OCI-LY1 (cell line): ENCODE data around the gene ARHGEF16.

Experiments
- H2AFZ ChIP-seq: fragments of 200-600 bp; sonication (generic), shearing (Covaris generic); 2 replicates; pipeline ENCODE4 v1.6.0; 2014; ENCODE audit warnings: antibody characterized with exemption, mild to moderate bottlenecking, low read length
- H3F3A ChIP-seq: fragments of 200-600 bp; sonication (generic), shearing (Covaris generic); 2 replicates; pipeline ENCODE4 v1.6.0; 2014; ENCODE audit warnings: mild to moderate bottlenecking, antibody characterized with exemption, low read length, moderate library complexity; ENCODE audit not compliant: insufficient read depth
- H3K27ac ChIP-seq: fragments of 200-600 bp; sonication (generic); 2 replicates; pipeline ENCODE4 v1.5.1; 2014; ENCODE audit warnings: low read length, mixed run types, mild to moderate bottlenecking, low read depth; ENCODE audit not compliant: poor library complexity, severe bottlenecking
- H3K27me3 ChIP-seq: fragments of 200-600 bp; sonication (generic); 2 replicates; pipeline ENCODE4 v1.6.0; 2014; ENCODE audit warnings: antibody characterized with exemption, mild to moderate bottlenecking, low read length, moderate library complexity; ENCODE audit not compliant: insufficient read depth
- H3K36me3 ChIP-seq: fragments of 200-600 bp; sonication (generic); 2 replicates; pipeline ENCODE4 v1.6.1; 2014; ENCODE audit warnings: mild to moderate bottlenecking, antibody characterized with exemption, low read length, moderate library complexity, mixed read lengths; ENCODE audit not compliant: insufficient read depth
- H3K4me1 ChIP-seq: fragments of 200-600 bp; sonication (generic); 2 replicates; pipeline ENCODE4 v1.5.1; 2014; ENCODE audit warnings: mild to moderate bottlenecking, low read length, moderate library complexity; ENCODE audit not compliant: insufficient read depth, severe bottlenecking
- H3K4me2 ChIP-seq: fragments of 200-600 bp; sonication (generic), shearing (Covaris generic); 2 replicates; pipeline ENCODE4 v1.6.1; 2014; ENCODE audit warnings: low read length
- H3K4me3 ChIP-seq: fragments of 200-600 bp; sonication (generic); 2 replicates; pipeline ENCODE4 v1.5.1; 2014; ENCODE audit warnings: low read length, low read depth, mild to moderate bottlenecking, mixed read lengths; ENCODE audit not compliant: poor library complexity, severe bottlenecking
- H3K79me2 ChIP-seq: fragments of 200-600 bp; shearing (Covaris generic); 2 replicates; pipeline ENCODE4 v1.6.1; 2016; ENCODE audit warnings: mixed run types, low read length, mixed read lengths; ENCODE audit not compliant: insufficient read depth
- H3K9ac ChIP-seq: fragments of 200-600 bp; sonication (generic), shearing (Covaris generic); 2 replicates; pipeline ENCODE4 v1.6.1; 2014; ENCODE audit warnings: mild to moderate bottlenecking, low read length, mixed read lengths
- H3K9me2 ChIP-seq: fragments of 200-600 bp; sonication (generic), shearing (Covaris generic); 2 replicates; pipeline ENCODE4 v1.6.1; 2014; ENCODE audit warnings: low read depth, mild to moderate bottlenecking, low read length, mixed read lengths
- H3K9me3 ChIP-seq: fragments of 200-600 bp; shearing (Covaris generic); 2 replicates; pipeline ENCODE4 v1.6.1; 2014; ENCODE audit warnings: low read length, mixed read lengths
- H4K20me1 ChIP-seq: fragments of 200-600 bp; sonication (generic), shearing (Covaris generic); 2 replicates; pipeline ENCODE4 v1.6.0; 2016; ENCODE audit warnings: mild to moderate bottlenecking, low read length; ENCODE audit not compliant: insufficient read depth
- EZH2 ChIP-seq: fragments of 200-600 bp; sonication (generic), shearing (Covaris generic); IDR thresholded peaks from 2 replicates; pipeline ENCODE4 v1.8.0; 2017; ENCODE audit warnings: borderline replicate concordance, mixed run types, mild to moderate bottlenecking, antibody characterized with exemption, low read length, moderate library complexity, mixed read lengths
- TF ChIP-seq, protein P1 (sequence below): fragments of 200-600 bp; sonication (generic), shearing (Covaris generic); IDR thresholded peaks from 2 replicates; pipeline ENCODE4 v1.5.1; 2017; ENCODE audit warnings: mild to moderate bottlenecking, antibody characterized with exemption, low read length, moderate library complexity, mixed read lengths

The ARHGEF16 gene

DNA sequence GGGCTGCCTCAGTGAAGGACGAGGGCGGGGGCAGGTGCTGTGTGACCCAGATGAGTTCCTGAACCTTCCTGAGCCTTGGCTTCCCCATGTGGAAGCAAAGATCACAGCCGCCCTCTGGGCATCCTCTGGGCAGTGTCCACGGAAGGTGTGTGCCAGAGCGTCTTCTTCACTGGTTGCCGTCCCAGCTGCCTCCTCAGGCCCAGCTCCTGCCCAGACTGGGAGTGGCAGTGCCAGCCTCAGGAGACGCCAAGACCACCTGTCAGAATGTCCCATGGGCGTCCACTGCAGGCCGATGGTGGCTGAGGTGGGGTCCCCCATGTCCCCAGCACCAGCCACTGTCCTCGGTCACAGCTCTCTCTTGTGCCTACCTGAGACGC is 10.2 kb downstream of the ARHGEF16 start:
- no peaks in the 10 kb centered on the region for H3K9me2 ChIP-seq
- H3K36me3 ChIP-seq: no peaks in the 10 kb centered on the region
- H3K27me3 ChIP-seq: no peaks in the 10 kb centered on the region; the same call in 1 of the 2 replicates
- no peaks in the 10 kb centered on the region for H4K20me1 ChIP-seq
- no peak overlapping the region for H3K27ac ChIP-seq
- TF ChIP-seq, protein P1, sequence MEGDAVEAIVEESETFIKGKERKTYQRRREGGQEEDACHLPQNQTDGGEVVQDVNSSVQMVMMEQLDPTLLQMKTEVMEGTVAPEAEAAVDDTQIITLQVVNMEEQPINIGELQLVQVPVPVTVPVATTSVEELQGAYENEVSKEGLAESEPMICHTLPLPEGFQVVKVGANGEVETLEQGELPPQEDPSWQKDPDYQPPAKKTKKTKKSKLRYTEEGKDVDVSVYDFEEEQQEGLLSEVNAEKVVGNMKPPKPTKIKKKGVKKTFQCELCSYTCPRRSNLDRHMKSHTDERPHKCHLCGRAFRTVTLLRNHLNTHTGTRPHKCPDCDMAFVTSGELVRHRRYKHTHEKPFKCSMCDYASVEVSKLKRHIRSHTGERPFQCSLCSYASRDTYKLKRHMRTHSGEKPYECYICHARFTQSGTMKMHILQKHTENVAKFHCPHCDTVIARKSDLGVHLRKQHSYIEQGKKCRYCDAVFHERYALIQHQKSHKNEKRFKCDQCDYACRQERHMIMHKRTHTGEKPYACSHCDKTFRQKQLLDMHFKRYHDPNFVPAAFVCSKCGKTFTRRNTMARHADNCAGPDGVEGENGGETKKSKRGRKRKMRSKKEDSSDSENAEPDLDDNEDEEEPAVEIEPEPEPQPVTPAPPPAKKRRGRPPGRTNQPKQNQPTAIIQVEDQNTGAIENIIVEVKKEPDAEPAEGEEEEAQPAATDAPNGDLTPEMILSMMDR: no peak
- TF ChIP-seq EZH2: no peak
- H3K4me3 ChIP-seq: no peak overlapping the region
- no peak overlapping the region for H3K9ac ChIP-seq
- no peak overlapping the region for H3K4me2 ChIP-seq
- no peaks in the 10 kb centered on the region for H3F3A ChIP-seq
- no peaks in the 10 kb centered on the region for H3K9me3 ChIP-seq
- H3K4me1 ChIP-seq: no peaks in the 10 kb centered on the region
- no peaks in the 10 kb centered on the region for H3K79me2 ChIP-seq
- no peak overlapping the region for H2AFZ ChIP-seq

DNA sequence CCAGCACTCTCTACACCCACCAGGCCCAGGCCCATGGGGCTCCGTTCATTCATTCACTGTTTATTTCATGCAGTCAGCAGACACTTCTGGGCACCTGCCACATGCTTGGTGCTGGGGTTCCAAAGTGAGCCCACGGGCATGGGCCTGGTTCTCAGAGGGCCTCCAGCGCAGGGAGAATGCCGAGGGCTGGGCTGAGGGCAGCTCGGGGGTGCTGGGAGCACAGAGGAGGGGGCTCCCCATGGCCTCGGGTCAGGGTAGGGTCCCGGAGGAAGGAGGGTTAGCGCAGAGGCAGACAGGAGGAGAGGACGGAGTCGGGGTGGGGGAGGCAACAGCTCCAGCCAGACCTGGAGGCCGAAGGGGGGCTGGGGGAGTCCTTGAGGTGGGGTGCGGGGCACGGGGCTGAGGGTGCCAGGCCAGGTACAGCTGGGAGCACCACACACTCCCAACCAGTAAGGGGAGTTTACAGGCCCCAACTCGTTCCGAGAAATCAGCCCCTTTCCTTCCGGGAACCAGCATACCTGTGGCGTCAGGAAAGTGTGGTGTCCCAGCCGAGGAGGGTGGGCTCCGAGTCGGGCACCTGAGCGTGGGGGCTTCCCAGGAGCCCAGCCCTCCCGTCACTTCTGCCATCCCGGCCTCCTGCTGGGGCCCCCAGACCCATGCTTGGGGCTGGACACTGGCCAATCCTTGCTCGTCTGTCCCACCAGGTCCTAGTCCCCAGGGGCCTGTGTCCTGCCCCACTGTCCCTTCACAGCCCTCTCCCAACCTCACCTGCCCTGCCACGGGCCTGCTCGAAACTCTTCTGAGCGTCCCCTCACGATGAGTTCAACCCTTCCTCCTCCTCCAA is 10.8 kb downstream of the ARHGEF16 start:
- no peak overlapping the region for H2AFZ ChIP-seq
- no peaks in the 10 kb centered on the region for H3K4me1 ChIP-seq
- H3K9ac ChIP-seq: no peak overlapping the region
- H3F3A ChIP-seq: no peaks in the 10 kb centered on the region
- no peak overlapping the region for H3K4me2 ChIP-seq
- H3K27ac ChIP-seq: no peak overlapping the region
- TF ChIP-seq, protein P1: no peak
- TF ChIP-seq EZH2: no peak
- no peaks in the 10 kb centered on the region for H3K36me3 ChIP-seq
- H3K9me2 ChIP-seq: no peaks in the 10 kb centered on the region
- no peaks in the 10 kb centered on the region; the same call in 1 of the 2 replicates for H3K27me3 ChIP-seq
- no peaks in the 10 kb centered on the region for H3K79me2 ChIP-seq
- H3K9me3 ChIP-seq: no peaks in the 10 kb centered on the region
- H3K4me3 ChIP-seq: no peak overlapping the region
- H4K20me1 ChIP-seq: no peaks in the 10 kb centered on the region

DNA sequence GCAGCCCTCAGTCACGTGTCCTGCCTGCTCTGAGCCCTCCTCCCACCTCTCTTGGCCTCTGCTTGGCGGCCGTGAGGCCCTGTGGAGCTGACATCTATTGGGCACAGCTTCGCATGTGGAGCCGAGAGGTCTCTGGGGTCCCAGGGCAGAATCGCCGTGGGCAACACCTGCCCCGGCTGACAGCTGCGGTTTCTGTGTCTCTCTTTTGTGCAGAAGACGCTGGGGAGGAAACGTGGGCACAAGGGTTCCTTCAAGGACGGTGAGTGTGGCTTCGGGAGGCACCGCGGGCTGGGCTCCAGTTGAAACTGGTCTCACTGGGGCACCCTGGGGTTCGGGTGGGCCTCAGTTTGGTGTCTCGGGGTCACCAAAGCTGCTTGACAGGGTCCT is 11.5 kb downstream of the ARHGEF16 start:
- no peaks in the 10 kb centered on the region for H3K4me1 ChIP-seq
- no peaks in the 10 kb centered on the region for H3K9me3 ChIP-seq
- no peaks in the 10 kb centered on the region for H3F3A ChIP-seq
- H3K36me3 ChIP-seq: no peaks in the 10 kb centered on the region
- TF ChIP-seq, protein P1: no peak
- no peak for TF ChIP-seq EZH2
- H3K79me2 ChIP-seq: no peaks in the 10 kb centered on the region
- H3K4me2 ChIP-seq: no peak overlapping the region
- H2AFZ ChIP-seq: no peak overlapping the region
- no peaks in the 10 kb centered on the region; the same call in 1 of the 2 replicates for H3K27me3 ChIP-seq
- H4K20me1 ChIP-seq: no peaks in the 10 kb centered on the region
- H3K9ac ChIP-seq: no peak overlapping the region
- no peak overlapping the region for H3K4me3 ChIP-seq
- no peaks in the 10 kb centered on the region for H3K9me2 ChIP-seq
- H3K27ac ChIP-seq: no peak overlapping the region
